ENCODE data around the gene BRS3.

DNA sequence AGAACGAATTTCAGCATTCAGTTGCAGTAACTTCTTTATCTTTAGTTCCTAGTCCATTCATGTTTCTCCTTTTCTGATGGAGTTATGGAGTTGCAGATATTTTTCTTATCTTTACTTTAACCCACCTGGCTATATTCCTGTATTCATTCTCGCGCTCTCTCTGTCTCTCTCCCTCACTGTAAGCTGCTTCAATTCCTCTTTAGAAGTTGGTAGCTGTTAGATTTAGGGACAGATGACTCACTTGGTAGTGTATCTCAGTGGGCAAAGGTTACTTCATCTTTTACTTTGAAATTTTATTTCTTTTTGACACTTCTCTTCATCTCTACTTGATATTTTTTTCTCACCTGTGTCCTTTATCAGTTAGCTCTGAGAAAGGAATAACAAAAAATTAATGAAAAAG is 49.6 kb upstream of the BRS3 start:
- TF ChIP-seq FOXM1 (IDR thresholded peaks at IDR 0.05; ENCODE audit: borderline replicate concordance) = no peak
- no peak for TF ChIP-seq NFRKB (IDR thresholded peaks at IDR 0.05)
- TF ChIP-seq HDGF (IDR thresholded peaks at IDR 0.05; ENCODE audit: borderline replicate concordance) = no peak
- TF ChIP-seq ARNT (IDR thresholded peaks at IDR 0.05) = no peak
- no peak for TF ChIP-seq LEF1 (IDR thresholded peaks at IDR 0.05; ENCODE audit: borderline replicate concordance)
- no peak for TF ChIP-seq TARDBP (IDR thresholded peaks at IDR 0.05)

All from HEK293T (cell line).